Fibroblast of lung (primary cell): ENCODE data around the gene CA9.

Experiments used
- CTCF ChIP-seq, 2 donors: IDR thresholded peaks in 1 of 2; conservative IDR thresholded peaks in 1 of 2; 1 replicate in 1 of 2; 2 replicates in 1 of 2; pipeline ENCODE4 v1.5.1; 2011 to 2012; ENCODE audit warnings: low read length in 2 of 2, control low read depth in 1 of 2, inconsistent platforms in 1 of 2, low read depth in 1 of 2, mild to moderate bottlenecking in 1 of 2
- EZH2 ChIP-seq: IDR thresholded peaks from 2 replicates; pipeline ENCODE4 v1.5.1; 2012; ENCODE audit warnings: low read length, control low read depth, mild to moderate bottlenecking; ENCODE audit errors: missing control alignments

DNA sequence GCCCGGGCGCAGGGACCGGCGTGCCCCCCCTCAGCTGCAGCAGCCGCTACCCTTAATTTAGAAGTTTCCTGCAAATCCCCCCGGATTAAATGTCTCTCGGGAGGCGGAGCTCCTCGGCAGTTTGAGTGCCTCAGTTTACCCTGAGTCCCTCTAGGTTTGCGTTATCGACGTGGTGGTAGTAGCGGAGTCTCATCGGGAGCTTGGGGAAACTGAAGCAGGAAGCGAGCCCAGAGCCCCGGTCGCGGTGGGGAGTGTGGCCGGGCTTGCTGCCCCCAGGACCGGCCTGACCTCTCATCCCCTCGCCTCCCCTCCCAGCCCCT is 16.5 kb downstream of the CA9 start:
- TF ChIP-seq CTCF (conservative IDR thresholded peaks at IDR 0.05 in 1 of 2, IDR thresholded peaks at IDR 0.05 in 1 of 2; ENCODE audit: low read depth in 1 of 2, low read length in 2 of 2) (no peak), EZH2 (no peak)
